Upper lobe of left lung (tissue), 4 donors: Measurements from ENCODE around the gene CLDN15.
A peak's percentile ranks its signal among the peaks of the same experiment; 100 is the strongest.

Experiments
- CTCF ChIP-seq, 6 experiments: fragments of 450-650 bp in 4 of 6; fragments of 200-600 bp in 2 of 6; sonication (generic) in 2 of 6; IDR thresholded peaks; one replicate each; pipeline ENCODE4 v1.5.1; 2016 to 2019; ENCODE audit warnings: antibody characterized with exemption in 6 of 6
- POLR2A ChIP-seq, 4 donors: fragments of 450-650 bp; IDR thresholded peaks; one replicate each; pipeline ENCODE4 v1.5.1; 2016 to 2017; ENCODE audit warnings: antibody characterized with exemption in 4 of 4, mild to moderate bottlenecking in 2 of 4

GRCh38 chr7:101251871-101252659 lies 14.5 kb upstream of the CLDN15 start:
- no peak for TF ChIP-seq CTCF (IDR thresholded peaks at IDR 0.05)
- TF ChIP-seq POLR2A (IDR thresholded peaks at IDR 0.05): peak in 3 of 4 donors; percentile 29 to 71 (median 53)
